Right cardiac atrium (tissue), 5 donors: Measurements from ENCODE around the gene SLAMF9. TPM values are rescaled to one million over a fixed set of nuclear protein-coding genes. Genes with fewer than 3 reads are reported as not detected.

Source experiments
- ATAC-seq, 2 donors: fragments of 200-7000 bp; cut with Tn5 transposase; one replicate each; pipeline versions ENCODE4 v1.8.0 to v1.9.1; 2020; ENCODE audit warnings: moderate library complexity in 2 of 2, mild to moderate bottlenecking in 1 of 2
- DNase-seq, 3 donors: peaks; one replicate each; pipeline ENCODE4 v3.0.0-alpha.2; 2020
- H3K27ac ChIP-seq: one replicate; pipeline ENCODE4 v1.5.1; 2013; ENCODE audit warnings: mild to moderate bottlenecking, low read length, control low read depth, moderate library complexity
- H3K27me3 ChIP-seq: one replicate; pipeline ENCODE4 v1.6.1; 2013; ENCODE audit not compliant: control insufficient read depth, insufficient read depth
- H3K4me1 ChIP-seq: one replicate; pipeline ENCODE4 v1.6.1; 2013; ENCODE audit warnings: low read length; ENCODE audit not compliant: control insufficient read depth, insufficient read depth
- H3K4me3 ChIP-seq: one replicate; pipeline ENCODE4 v1.5.1; 2013; ENCODE audit warnings: low read length, control low read depth
- H3K9me3 ChIP-seq: one replicate; pipeline ENCODE4 v1.6.1; 2013; ENCODE audit warnings: low read length; ENCODE audit not compliant: control insufficient read depth
- WGBS: extraction: QIAGEN DNeasy Blood & Tissue Kit; methylation state at CpG from one replicate; pipeline ENCODE4 v1.1.7; 2013; 5-methylcytosine and 5-hydroxymethylcytosine counted together
- intact Hi-C, 4 donors: fragments of 100-400 bp; cut with DNase I; formaldehyde crosslinking; loops; one replicate each; pipeline versions ENCODE4 v1.11.0 to v1.14.0; 2022 to 2023
- polyA plus RNA-seq: library from polyadenylated mRNA; stranded (reverse); fragments of 200-250 nt; gene quantifications from one replicate; pipeline ENCODE4 v1.2.3, GENCODE V29; 2013
- total RNA-seq, 4 donors: library from RNA; stranded (reverse); fragmentation: NEBNext Ultra II Directional; extraction: Animal tissue kit (Norgen Biotek cat#: 25700); gene quantifications; one replicate each; pipeline ENCODE4 v1.2.1, GENCODE V29; 2021
- donor health status: healthy with polysubstance abuse.
- donor health status: DM: no; HTN: yes; CAD: no.
- donor health status: DM: no; HTN: no; CAD: no.
- donor health status: DM: no; HTN: yes; CAD: no; lungs with severe emphysema.
- donor health status: DM: yes; HTN: yes; CAD: no.

SLAMF9 gene
- total and polyA plus RNA-seq, 5 donors = not detected

DNA sequence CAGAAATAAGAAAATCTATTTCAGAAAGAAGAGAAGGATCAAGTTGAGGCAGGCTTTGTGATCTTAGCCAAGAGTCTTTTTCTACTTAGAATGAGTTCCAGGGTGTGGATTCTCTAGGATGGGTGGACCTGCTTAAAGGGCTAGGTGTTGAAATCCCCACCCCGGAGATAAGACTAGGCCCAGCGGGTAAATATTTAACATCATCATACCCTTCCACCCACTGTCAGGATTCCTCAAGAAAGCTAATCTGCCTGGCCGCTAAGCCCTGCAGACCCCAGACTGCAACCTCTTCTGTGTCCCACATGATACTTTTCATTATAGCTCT, 14.4 kb downstream of the SLAMF9 start:
- Histone ChIP-seq H3K4me1 (no peaks in the 10 kb centered on the region), H3K4me3 (no peak overlapping the region), H3K27me3 (no peaks in the 10 kb centered on the region), H3K27ac (no peak overlapping the region), H3K9me3 (no peaks in the 10 kb centered on the region)
- no peak for ATAC-seq
- WGBS = 69% methylated on average over 3 of the region's 3 CpGs
- no peak for DNase-seq
- intact Hi-C loops = loop anchor here (5.0 kb wide), 2 partner anchors 68 to 142 kb away; no protein-coding TSS in a partner anchor

DNA sequence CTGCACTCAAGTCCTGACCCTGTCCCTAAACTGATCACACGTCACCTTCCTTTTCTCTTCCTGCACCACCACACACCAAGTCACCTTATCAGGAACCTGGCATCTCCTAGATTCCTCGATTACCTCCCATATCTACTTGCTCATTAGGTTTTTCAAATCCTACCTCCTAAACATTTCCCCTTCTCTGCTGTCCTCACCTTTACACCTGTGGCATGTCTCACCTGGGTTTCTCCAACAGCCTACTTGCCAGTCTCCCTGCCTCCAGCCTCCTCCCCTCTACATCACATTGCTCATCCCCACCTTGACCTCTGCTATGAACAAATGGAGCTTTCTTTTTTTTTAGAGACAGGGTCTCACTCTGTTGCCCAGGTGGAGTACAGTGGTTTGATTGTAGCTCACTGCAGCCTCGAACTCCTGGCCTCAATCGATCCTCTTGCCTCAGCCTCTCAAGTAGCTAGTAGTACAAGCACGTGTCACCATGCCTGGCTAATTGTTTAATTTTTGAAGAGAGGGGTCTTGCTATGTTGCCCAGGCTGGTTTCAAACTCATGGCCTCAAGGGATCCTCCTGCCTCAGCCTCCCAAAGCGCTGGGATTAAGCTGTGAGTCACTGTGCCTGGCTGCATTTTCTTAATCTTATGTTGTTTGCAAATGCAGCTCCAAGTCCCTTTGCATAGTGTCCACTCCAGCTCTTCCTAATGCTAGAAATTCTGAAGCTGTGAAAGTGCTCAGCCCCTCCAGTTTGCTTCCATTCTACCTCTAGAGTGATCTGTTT, 14.9 kb downstream of the SLAMF9 start:
- ATAC-seq (no peak), DNase-seq (no peak)
- Histone ChIP-seq H3K4me1 (no peaks in the 10 kb centered on the region), H3K27me3 (no peaks in the 10 kb centered on the region), H3K27ac (no peak overlapping the region), H3K4me3 (no peak overlapping the region), H3K9me3 (no peaks in the 10 kb centered on the region)
- WGBS = 86% methylated on average over 6 of the region's 6 CpGs
- intact Hi-C loops = loop anchor here (5.0 kb wide), 2 partner anchors 68 to 142 kb away; no protein-coding TSS in a partner anchor

DNA sequence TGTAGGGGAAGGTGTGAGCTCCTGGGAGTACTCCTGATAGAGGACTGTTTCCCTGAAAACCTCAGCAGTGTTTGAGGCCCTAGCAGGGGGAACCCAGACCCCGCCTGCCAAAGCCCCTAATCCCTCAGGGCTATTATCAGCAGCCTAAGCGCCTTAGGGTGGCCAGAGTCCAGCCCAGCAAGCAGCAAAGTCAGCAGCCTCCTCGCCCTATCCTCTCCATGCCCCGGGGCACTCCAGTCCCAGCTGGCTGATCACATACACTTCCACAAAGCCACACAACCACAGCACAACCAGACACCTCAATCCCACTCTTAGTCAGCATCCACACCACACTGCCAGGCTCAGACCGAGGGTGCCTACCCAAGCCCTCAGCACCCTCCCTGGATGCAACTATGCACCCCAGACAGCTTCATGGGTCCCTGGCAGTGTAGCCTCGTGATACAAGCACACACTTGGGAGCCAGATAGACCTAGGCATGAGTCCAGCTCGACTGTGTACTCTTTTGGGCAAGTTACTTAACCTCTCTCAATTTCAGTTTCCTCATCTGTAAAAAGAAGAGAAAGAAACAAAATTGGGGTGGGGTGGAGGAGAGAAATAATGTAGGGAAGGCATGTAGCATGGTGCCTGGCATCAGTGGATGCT, 15.7 kb downstream of the SLAMF9 start:
- intact Hi-C loops = loop anchor here (5.0 kb wide), 2 partner anchors 69 to 141 kb away; no protein-coding TSS in a partner anchor
- Histone ChIP-seq H3K9me3 (no peaks in the 10 kb centered on the region), H3K27me3 (no peaks in the 10 kb centered on the region), H3K4me1 (no peaks in the 10 kb centered on the region), H3K4me3 (no peak overlapping the region), H3K27ac (no peak overlapping the region)
- 52% methylated on average over 7 of the region's 7 CpGs for WGBS
- DNase-seq (no peak), ATAC-seq (no peak)

DNA sequence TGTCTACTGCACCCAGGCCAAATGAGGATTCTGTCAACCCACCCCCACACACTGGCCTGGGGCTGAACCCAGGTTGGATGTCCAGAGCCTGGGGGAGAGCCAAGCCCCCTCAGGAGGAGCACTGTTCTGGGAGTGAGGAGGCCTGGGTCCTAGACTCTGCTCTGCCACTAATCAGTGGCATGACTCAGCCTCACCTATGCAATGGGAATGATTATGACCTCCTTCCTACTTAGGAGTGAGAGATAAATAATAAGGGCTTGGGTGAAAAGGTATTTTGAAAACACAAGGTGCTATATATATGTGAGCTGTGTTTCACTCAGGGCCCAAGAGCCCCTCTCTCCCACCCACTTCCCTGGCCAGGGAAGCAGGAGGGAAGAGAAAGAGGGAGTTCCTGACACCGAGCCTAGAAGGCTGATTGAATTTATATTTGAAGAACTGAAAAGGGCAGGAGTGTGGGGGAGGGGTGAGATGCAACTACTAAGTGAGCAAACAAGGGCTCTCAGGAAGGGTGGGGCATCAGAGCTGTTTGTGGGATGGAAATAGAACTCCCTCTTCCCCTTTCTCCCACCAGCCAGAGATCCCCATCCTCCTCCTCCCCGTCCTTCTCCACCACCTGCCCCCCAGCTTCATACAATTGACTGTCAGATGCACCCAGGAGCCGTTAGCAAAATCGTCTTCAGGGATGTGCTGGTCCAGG, 16.8 kb downstream of the SLAMF9 start:
- intact Hi-C loops = loop anchor here (2.0 to 5.0 kb wide), 3 partner anchors 70 to 140 kb away; no protein-coding TSS in a partner anchor
- 43% methylated on average over 4 of the region's 4 CpGs for WGBS
- Histone ChIP-seq H3K4me3 (no peak overlapping the region), H3K27me3 (no peaks in the 10 kb centered on the region), H3K4me1 (no peaks in the 10 kb centered on the region), H3K9me3 (no peaks in the 10 kb centered on the region), H3K27ac (no peak overlapping the region)
- ATAC-seq = peak; percentile 3 to 5
- DNase-seq = no peak

DNA sequence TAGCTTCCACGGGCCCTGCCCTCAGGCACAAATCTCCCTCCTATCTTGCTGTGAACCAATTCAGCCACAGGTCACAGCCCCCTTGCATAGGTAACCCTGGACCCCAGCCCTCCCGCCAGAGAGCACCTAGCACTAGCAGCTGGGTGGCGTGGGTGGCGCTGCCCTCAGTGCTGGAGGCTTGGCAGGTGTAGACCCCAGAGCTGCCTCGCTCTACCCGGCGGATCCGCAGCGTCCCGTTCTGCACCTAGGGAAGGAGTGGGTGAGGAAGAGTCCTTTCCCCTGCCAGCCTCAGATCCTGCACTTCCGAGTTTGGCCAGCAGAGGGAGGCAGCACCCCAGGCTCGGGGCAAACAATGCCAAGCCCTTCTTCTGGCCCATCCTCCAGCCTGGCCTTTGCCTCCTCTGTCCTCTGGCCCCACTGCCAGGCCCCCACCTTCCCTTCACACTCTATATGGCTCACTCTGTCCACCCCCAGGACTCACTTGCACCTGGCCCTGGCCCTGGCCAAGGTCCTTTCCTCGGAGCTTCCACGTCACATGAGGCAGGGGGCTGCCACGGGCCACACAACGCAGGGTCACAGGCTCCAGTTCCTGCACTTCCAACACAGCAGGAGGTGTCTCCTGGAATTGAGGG, 17.6 kb downstream of the SLAMF9 start:
- Histone ChIP-seq H3K4me3 (no peak overlapping the region), H3K4me1 (no peaks in the 10 kb centered on the region), H3K9me3 (no peaks in the 10 kb centered on the region), H3K27me3 (no peaks in the 10 kb centered on the region), H3K27ac (no peak overlapping the region)
- 35% methylated on average over 16 of the region's 16 CpGs for WGBS
- peak; percentile 66 to 90 (median 88) for DNase-seq
- intact Hi-C loops = loop anchor here (2.0 to 5.0 kb wide), 3 partner anchors 71 to 139 kb away; no protein-coding TSS in a partner anchor
- ATAC-seq = peak; percentile 64

DNA sequence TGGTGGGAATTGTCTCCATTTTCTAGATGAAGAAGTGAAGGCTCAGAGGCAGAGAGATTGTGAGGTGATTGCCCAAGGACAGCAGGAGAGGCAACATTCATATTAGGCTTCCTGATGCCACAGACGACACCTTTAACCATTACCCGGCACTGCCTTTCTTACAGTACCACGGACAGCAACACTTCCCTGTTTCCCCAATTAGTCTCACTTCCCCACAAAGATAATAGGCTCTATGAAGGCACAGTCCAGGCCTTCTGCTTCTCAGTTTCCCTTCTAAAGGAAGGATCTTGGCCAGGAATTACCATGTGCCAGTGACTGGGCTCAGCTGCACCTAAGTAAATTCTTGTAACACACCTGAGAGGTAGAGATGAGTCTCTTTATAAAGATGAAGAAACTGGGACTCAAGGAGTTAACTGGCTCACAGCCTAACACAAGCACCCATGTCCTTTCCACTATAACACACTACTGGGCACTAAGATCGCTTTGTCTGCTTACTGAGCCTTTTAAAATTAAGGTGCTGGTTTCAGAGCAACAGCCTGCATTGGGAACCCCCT, 18.2 kb downstream of the SLAMF9 start:
- intact Hi-C loops = loop anchor here (2.0 to 5.0 kb wide), 3 partner anchors 72 to 138 kb away; no protein-coding TSS in a partner anchor
- 59% methylated on average over 4 of the region's 4 CpGs for WGBS
- no peak overlapping the region for H3K27ac ChIP-seq
- no peaks in the 10 kb centered on the region for H3K4me1 ChIP-seq
- DNase-seq (no peak), ATAC-seq (no peak)
- no peaks in the 10 kb centered on the region for H3K9me3 ChIP-seq
- H3K27me3 ChIP-seq = no peaks in the 10 kb centered on the region
- H3K4me3 ChIP-seq = no peak overlapping the region

DNA sequence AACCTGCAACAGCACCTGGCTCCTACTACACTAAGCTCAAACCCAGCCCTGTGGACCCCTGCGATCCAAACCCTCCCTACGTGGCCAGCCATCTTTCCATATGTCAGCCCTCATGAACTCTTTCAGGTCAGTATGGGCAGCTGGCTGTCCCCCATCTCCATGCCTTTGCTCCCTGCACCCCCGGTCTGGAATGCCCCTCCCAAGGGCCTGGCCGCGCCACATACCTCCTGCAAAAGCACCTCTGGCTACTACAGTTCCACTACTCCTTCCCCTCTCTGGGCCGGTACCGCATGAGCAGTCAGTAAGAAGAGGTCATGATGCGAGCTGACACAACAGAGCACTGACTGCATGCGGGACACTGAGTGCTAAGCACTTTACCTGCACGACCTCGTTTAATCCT, 18.7 kb downstream of the SLAMF9 start:
- intact Hi-C loops = loop anchor here (5.0 kb wide), 2 partner anchors 72 to 138 kb away; no protein-coding TSS in a partner anchor
- Histone ChIP-seq H3K9me3 (no peaks in the 10 kb centered on the region), H3K27me3 (no peaks in the 10 kb centered on the region), H3K4me3 (no peak overlapping the region), H3K27ac (no peak overlapping the region), H3K4me1 (no peaks in the 10 kb centered on the region)
- DNase-seq (no peak), ATAC-seq (no peak)
- WGBS = 93% methylated on average over 11 of the region's 11 CpGs

DNA sequence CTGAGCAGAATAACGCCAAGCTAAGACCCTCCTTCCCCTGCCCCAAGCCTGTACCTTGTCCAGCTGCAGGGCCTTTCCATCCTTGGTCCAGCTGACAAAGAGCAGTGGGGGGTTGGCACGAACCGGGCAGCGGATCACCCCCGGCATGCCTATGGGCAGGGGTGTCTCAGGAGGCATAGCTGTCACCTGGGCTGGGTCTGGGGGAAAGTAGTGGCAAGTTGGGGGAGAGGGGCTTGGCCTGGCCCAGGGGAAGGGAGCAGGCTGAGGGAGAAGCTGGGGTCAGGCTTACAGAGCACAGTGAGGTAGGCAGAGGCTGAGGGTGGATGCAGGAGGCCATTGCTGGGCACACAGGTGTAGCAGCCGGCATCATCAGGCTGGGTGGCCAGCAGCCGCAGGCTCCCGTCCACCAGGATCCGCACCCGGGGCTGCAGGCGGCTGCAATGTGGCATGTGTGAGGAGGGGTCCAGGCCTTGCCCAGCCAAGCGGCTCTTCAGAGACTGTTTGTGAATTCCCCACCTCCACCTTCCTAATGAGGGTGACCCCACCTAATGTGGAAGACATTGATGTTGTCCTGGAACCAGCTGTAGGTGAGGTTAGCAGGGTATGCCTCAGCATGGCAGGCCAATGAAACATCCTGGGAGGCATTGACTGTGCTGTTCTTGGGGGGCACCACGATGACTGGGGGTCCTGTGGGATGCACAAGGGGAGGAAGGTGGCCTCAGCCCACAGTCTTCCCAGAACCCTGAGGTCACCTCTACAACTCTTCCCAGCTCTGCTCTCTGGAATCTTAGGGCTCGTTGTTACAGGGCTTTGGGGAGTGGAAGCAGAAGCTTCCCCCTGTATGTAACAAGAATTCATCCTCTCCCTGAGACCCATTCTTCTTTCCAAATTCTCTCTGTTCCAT, 19.6 kb downstream of the SLAMF9 start:
- Histone ChIP-seq H3K4me3 (no peak overlapping the region), H3K4me1 (no peaks in the 10 kb centered on the region), H3K27me3 (no peaks in the 10 kb centered on the region), H3K27ac (no peak overlapping the region), H3K9me3 (no peaks in the 10 kb centered on the region)
- no peak for ATAC-seq
- 92% methylated on average over 14 of the region's 14 CpGs for WGBS
- DNase-seq = no peak
- intact Hi-C loops = loop anchor here (5.0 kb wide), 2 partner anchors 73 to 137 kb away; no protein-coding TSS in a partner anchor

DNA sequence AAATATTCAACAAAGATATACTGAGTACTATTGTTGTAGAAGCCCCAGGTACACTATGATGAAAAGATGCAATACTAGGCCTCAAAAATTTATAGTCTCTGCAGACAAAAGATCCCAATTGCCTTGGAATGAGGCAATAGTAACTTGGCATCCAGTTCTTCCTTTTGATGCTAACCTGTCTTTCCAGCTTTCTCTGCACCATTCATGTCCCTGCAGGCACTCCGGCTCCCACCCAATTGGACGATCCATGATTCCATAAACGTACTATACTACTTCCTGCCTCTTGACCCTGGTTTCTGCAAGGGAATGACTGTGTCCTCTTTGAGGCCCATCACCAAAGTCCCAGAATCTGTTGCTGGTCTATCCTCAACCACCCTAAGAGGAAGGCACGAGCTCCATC, 20.7 kb downstream of the SLAMF9 start:
- Histone ChIP-seq H3K4me3 (no peak overlapping the region), H3K27ac (no peak overlapping the region), H3K9me3 (no peaks in the 10 kb centered on the region), H3K27me3 (no peaks in the 10 kb centered on the region), H3K4me1 (no peaks in the 10 kb centered on the region)
- ATAC-seq = no peak
- DNase-seq = no peak
- 81% methylated on average over 4 of the region's 4 CpGs for WGBS
- intact Hi-C loops = no loop called here
